ENCODE data around the gene LSM12.

DNA sequence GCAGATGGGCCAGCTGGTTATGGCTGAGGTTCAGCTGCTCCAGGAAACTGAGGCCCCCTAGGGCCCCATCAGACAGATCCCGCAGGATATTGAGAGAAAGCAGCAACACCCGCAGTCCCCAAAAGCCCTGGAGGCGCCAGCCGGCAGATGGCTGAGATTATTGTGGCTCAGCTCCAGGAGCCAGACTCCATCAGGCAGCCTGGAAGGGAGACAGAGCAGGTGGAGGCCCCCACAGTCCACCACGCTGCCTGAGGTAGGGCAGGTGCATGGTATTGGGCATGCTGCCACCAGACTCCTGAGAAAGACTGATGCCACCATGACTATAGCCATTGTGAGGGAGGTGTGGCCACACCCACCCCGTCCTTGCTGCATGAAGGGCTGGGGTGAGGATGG, 42.2 kb downstream of the LSM12 start:
- no peak for TF ChIP-seq POLR2A (IDR thresholded peaks at IDR 0.05)
- TF ChIP-seq, protein P1, sequence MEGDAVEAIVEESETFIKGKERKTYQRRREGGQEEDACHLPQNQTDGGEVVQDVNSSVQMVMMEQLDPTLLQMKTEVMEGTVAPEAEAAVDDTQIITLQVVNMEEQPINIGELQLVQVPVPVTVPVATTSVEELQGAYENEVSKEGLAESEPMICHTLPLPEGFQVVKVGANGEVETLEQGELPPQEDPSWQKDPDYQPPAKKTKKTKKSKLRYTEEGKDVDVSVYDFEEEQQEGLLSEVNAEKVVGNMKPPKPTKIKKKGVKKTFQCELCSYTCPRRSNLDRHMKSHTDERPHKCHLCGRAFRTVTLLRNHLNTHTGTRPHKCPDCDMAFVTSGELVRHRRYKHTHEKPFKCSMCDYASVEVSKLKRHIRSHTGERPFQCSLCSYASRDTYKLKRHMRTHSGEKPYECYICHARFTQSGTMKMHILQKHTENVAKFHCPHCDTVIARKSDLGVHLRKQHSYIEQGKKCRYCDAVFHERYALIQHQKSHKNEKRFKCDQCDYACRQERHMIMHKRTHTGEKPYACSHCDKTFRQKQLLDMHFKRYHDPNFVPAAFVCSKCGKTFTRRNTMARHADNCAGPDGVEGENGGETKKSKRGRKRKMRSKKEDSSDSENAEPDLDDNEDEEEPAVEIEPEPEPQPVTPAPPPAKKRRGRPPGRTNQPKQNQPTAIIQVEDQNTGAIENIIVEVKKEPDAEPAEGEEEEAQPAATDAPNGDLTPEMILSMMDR (IDR thresholded peaks at IDR 0.05), result no peak

All from uterus (tissue), 2 donors.